GM12873 (cell line): Measurements from ENCODE around the gene USP17L22.
"Not testable (repeated sequence)": the region's sequence is repeated elsewhere in the genome, so short reads cannot be mapped to it uniquely, and the experiment has no call there.

Experiments
- CTCF ChIP-seq: IDR thresholded peaks from 2 replicates; pipeline ENCODE4 v1.5.1; 2012; ENCODE audit warnings: low read depth, mild to moderate bottlenecking, moderate library complexity, low read length, control low read depth; ENCODE audit not compliant: insufficient read depth; ENCODE audit errors: missing control alignments

The USP17L22 gene

GRCh38 chr4:9253078-9253477 is 14.3 kb upstream of the USP17L22 start, which contains the start of gene USP17L19:
Gene USP17L19, plus strand, starts transcription at chr4:9253378. Its CDS starts 0 bp downstream, at chr4:9253378.
- TF ChIP-seq CTCF, result not testable (repeated sequence)

GRCh38 chr4:9257824-9258223 is 9.6 kb upstream of the USP17L22 start, which contains the start of gene USP17L20:
Gene USP17L20, plus strand, starts transcription at chr4:9258124. Its CDS starts 0 bp downstream, at chr4:9258124.
- not testable (repeated sequence) for TF ChIP-seq CTCF

- TF ChIP-seq CTCF, result not testable (repeated sequence)
Observed at GRCh38 chr4:9262572-9262971, 4.8 kb upstream of the USP17L22 start, which contains the start of gene USP17L21. Gene USP17L21, plus strand, starts transcription at chr4:9262872. Its CDS starts 0 bp downstream, at chr4:9262872.
